IMR-90 (cell line): Measurements from ENCODE around the gene PTPN13. TPM values are rescaled to one million over a fixed set of nuclear protein-coding genes. Genes with fewer than 3 reads are reported as not detected.
A peak's percentile ranks its signal among the peaks of the same experiment; 100 is the strongest.

ENCODE experiments used
- ATAC-seq: fragments of 200-7000 bp; cut with Tn5 transposase; 2 replicates; pipeline ENCODE4 v1.9.1; 2020; ENCODE audit warnings: low read depth, mild to moderate bottlenecking, moderate library complexity
- BruUV-seq: library from RNA; stranded (reverse); fragments of 400-500 nt; replicated peaks from 2 replicates; lab custom pipeline; 2021; lab: Mats Ljungman, UMichigan
- CTCF ChIA-PET: fragments of 300-600 bp; formaldehyde crosslinking; extraction: SDS; loops from one replicate; lab custom pipeline; 2021; ENCODE audit warnings: antibody characterized with exemption; lab: Yijun Ruan, JAX
- POLR2A ChIA-PET: fragments of 300-600 bp; sonication (Branson Sonifier 250); formaldehyde crosslinking; loops from one replicate; lab custom pipeline; 2022; ENCODE audit warnings: antibody characterized with exemption; ENCODE audit not compliant: unreplicated experiment; lab: Charles Lee
- DNase-seq: peaks from one replicate; pipeline ENCODE4 v3.0.0; 2013
- H2AFZ ChIP-seq: replicated peaks from 2 replicates; pipeline ENCODE3; 2013; ENCODE audit warnings: low read length, mild to moderate bottlenecking; ENCODE audit not compliant: poor library complexity
- H2AK5ac ChIP-seq: 2 replicates; pipeline ENCODE4 v1.6.1; 2013; ENCODE audit warnings: low read depth, low read length, inconsistent platforms
- H2AK9ac ChIP-seq: replicated peaks from 2 replicates; pipeline ENCODE3; 2013; ENCODE audit warnings: mild to moderate bottlenecking, low read depth, low read length, moderate library complexity; ENCODE audit not compliant: poor library complexity
- H2BK120ac ChIP-seq: 2 replicates; pipeline ENCODE4 v1.6.1; 2013; ENCODE audit warnings: low read depth, low read length, inconsistent platforms
- H2BK15ac ChIP-seq: 3 replicates; pipeline ENCODE4 v1.6.1; 2013; ENCODE audit warnings: low read depth, low read length, inconsistent platforms
- H2BK20ac ChIP-seq: 2 replicates; pipeline ENCODE4 v1.6.1; 2013; ENCODE audit warnings: low read depth, mild to moderate bottlenecking, inconsistent platforms, low read length, moderate library complexity
- H2BK5ac ChIP-seq: 2 replicates; pipeline ENCODE4 v1.6.1; 2013; ENCODE audit warnings: mild to moderate bottlenecking, low read depth, low read length, inconsistent platforms; ENCODE audit not compliant: poor library complexity, severe bottlenecking
- H3K14ac ChIP-seq: replicated peaks from 2 replicates; pipeline ENCODE4 v1.6.1; 2013; ENCODE audit warnings: low read depth, low read length, inconsistent platforms
- H3K18ac ChIP-seq: 2 replicates; pipeline ENCODE4 v1.6.1; 2013; ENCODE audit warnings: low read depth, low read length, control low read depth
- H3K23ac ChIP-seq: 2 replicates; pipeline ENCODE4 v1.6.1; 2013; ENCODE audit warnings: low read depth, low read length, inconsistent platforms
- H3K27ac ChIP-seq: 2 replicates; pipeline ENCODE4 v1.5.1; 2013; ENCODE audit warnings: mild to moderate bottlenecking, control low read depth, low read length; ENCODE audit not compliant: insufficient read depth
- H3K27me3 ChIP-seq: 2 replicates; pipeline ENCODE4 v1.6.1; 2013; ENCODE audit warnings: low read length; ENCODE audit not compliant: control insufficient read depth, insufficient read depth
- H3K36me3 ChIP-seq: 2 replicates; pipeline ENCODE4 v1.6.1; 2013; ENCODE audit warnings: low read length, mixed read lengths; ENCODE audit not compliant: control insufficient read depth, insufficient read depth
- H3K4ac ChIP-seq: 2 replicates; pipeline ENCODE4 v1.6.1; 2013; ENCODE audit warnings: low read depth, low read length, inconsistent platforms
- H3K4me1 ChIP-seq: 2 replicates; pipeline ENCODE4 v1.6.1; 2013; ENCODE audit warnings: low read length, mixed read lengths; ENCODE audit not compliant: control insufficient read depth, insufficient read depth
- H3K4me2 ChIP-seq: 2 replicates; pipeline ENCODE4 v1.6.1; 2013; ENCODE audit warnings: low read depth, mild to moderate bottlenecking, control low read depth, low read length, moderate library complexity
- H3K4me3 ChIP-seq: 2 replicates; pipeline ENCODE4 v1.5.1; 2013; ENCODE audit warnings: low read depth, mild to moderate bottlenecking, control low read depth, low read length, moderate library complexity; ENCODE audit not compliant: insufficient read depth
- H3K56ac ChIP-seq: 2 replicates; pipeline ENCODE4 v1.6.1; 2013; ENCODE audit warnings: low read length, inconsistent platforms; ENCODE audit not compliant: insufficient read depth; ENCODE audit errors: extremely low read depth
- H3K79me1 ChIP-seq, 2 experiments: 2 replicates each; pipeline ENCODE4 v1.6.1; 2013; ENCODE audit warnings: low read length in 2 of 2, inconsistent platforms in 1 of 2, low read depth in 1 of 2
- H3K9ac ChIP-seq: 2 replicates; pipeline ENCODE4 v1.6.1; 2013; ENCODE audit warnings: low read depth, low read length, control low read depth
- H3K9me1 ChIP-seq: 2 replicates; pipeline ENCODE4 v1.6.1; 2013; ENCODE audit warnings: low read length, inconsistent platforms; ENCODE audit not compliant: insufficient read depth
- H3K9me3 ChIP-seq: 2 replicates; pipeline ENCODE4 v1.6.1; 2013; ENCODE audit warnings: low read length; ENCODE audit not compliant: control insufficient read depth, insufficient read depth
- H4K20me1 ChIP-seq: 2 replicates; pipeline ENCODE4 v1.6.1; 2013; ENCODE audit warnings: low read length, inconsistent platforms; ENCODE audit not compliant: insufficient read depth
- H4K5ac ChIP-seq: 2 replicates; pipeline ENCODE4 v1.6.1; 2013; ENCODE audit warnings: mild to moderate bottlenecking, low read depth, low read length, control low read depth
- H4K8ac ChIP-seq, 2 experiments: 2 replicates each; pipeline ENCODE4 v1.6.1; 2013; ENCODE audit warnings: low read depth in 2 of 2, low read length in 2 of 2, control low read depth in 1 of 2, inconsistent platforms in 1 of 2
- H4K91ac ChIP-seq: 2 replicates; pipeline ENCODE4 v1.6.1; 2013; ENCODE audit warnings: low read depth, low read length, inconsistent platforms; ENCODE audit not compliant: insufficient read depth
- BHLHE40 ChIP-seq: fragments of 150-350 bp; IDR thresholded peaks from 2 replicates; pipeline ENCODE4 v1.6.1; 2016; ENCODE audit warnings: mild to moderate bottlenecking, low read depth, low read length
- CHD1 ChIP-seq: IDR thresholded peaks from 2 replicates; pipeline ENCODE4 v1.6.1; 2012; ENCODE audit warnings: low read depth, low read length, improper control_type of control experiment
- CTCF ChIP-seq: conservative IDR thresholded peaks from 2 replicates; pipeline ENCODE4 v1.5.1; 2012; ENCODE audit warnings: mild to moderate bottlenecking, low read depth, low read length, improper control_type of control experiment
- ELK1 ChIP-seq: fragments of 150-350 bp; IDR thresholded peaks from 2 replicates; pipeline ENCODE4 v1.6.1; 2016; ENCODE audit warnings: low read depth, mild to moderate bottlenecking, low read length, moderate library complexity, borderline replicate concordance
- FOS ChIP-seq: fragments of 150-350 bp; IDR thresholded peaks from 2 replicates; pipeline ENCODE4 v1.6.1; 2016; ENCODE audit warnings: low read depth, low read length
- MAFK ChIP-seq: IDR thresholded peaks from 2 replicates; pipeline ENCODE4 v1.6.1; 2012; ENCODE audit warnings: low read depth, low read length, improper control_type of control experiment
- MAZ ChIP-seq: IDR thresholded peaks from 2 replicates; pipeline ENCODE4 v1.6.1; 2012; ENCODE audit warnings: low read depth, mild to moderate bottlenecking, low read length, improper control_type of control experiment, moderate library complexity, borderline replicate concordance
- MXI1 ChIP-seq: IDR thresholded peaks from 2 replicates; pipeline ENCODE4 v1.6.1; 2012; ENCODE audit warnings: low read depth, mild to moderate bottlenecking, low read length, moderate library complexity, borderline replicate concordance
- NFE2L2 ChIP-seq: fragments of 150-350 bp; IDR thresholded peaks from 2 replicates; pipeline ENCODE4 v1.6.1; 2016; ENCODE audit warnings: low read depth, mild to moderate bottlenecking, low read length
- POLR2A ChIP-seq: IDR thresholded peaks from 2 replicates; pipeline ENCODE4 v1.6.1; 2012; ENCODE audit warnings: mild to moderate bottlenecking, low read depth, low read length
- RCOR1 ChIP-seq: IDR thresholded peaks from 2 replicates; pipeline ENCODE4 v1.6.1; 2012; ENCODE audit warnings: mild to moderate bottlenecking, low read length, improper control_type of control experiment; ENCODE audit not compliant: insufficient replicate concordance
- RFX5 ChIP-seq: IDR thresholded peaks from 2 replicates; pipeline ENCODE4 v1.8.0; 2012; ENCODE audit warnings: low read depth, mild to moderate bottlenecking, low read length, moderate library complexity
- SMC3 ChIP-seq: fragments of 150-350 bp; IDR thresholded peaks from 2 replicates; pipeline ENCODE4 v1.6.1; 2016; ENCODE audit warnings: low read depth, mild to moderate bottlenecking, antibody characterized with exemption, low read length, moderate library complexity
- USF2 ChIP-seq: fragments of 150-350 bp; IDR thresholded peaks from 2 replicates; pipeline ENCODE4 v1.6.1; 2017; ENCODE audit warnings: mild to moderate bottlenecking, antibody characterized with exemption, low read length, low read depth
- WGBS, 2 experiments: methylation state at CpG; one replicate each; pipeline versions ENCODE4 v1.1.5 to v1.1.7; 2013; ENCODE audit warnings: missing lambda C conversion rate in 2 of 2; ENCODE audit not compliant: insufficient read length in 1 of 2; ENCODE audit errors: extremely low coverage in 2 of 2; 5-methylcytosine and 5-hydroxymethylcytosine counted together
- dilution Hi-C: fragments of 300-500 bp; cut with HindIII; formaldehyde crosslinking; loops from one replicate; pipeline ENCODE4 v1.14.3; 2018; ENCODE audit warnings: low sequenced_read_pairs; ENCODE audit not compliant: unreplicated experiment
- in situ Hi-C: fragments of 300-500 bp; cut with MboI; formaldehyde crosslinking; loops from 3 replicates; pipeline ENCODE4 v1.14.3; 2019; ENCODE audit warnings: low sequenced_read_pairs, inconsistent platforms, mixed read lengths
- intact Hi-C: fragments of 100-400 bp; cut with micrococcal nuclease; formaldehyde crosslinking; loops from 2 replicates; pipeline ENCODE4 v1.10.0; 2022
- polyA plus RNA-seq, 3 experiments: library from polyadenylated mRNA; depleted of rRNA; stranded (reverse); fragments of >200 nt; gene quantifications; 2 replicates each; pipeline ENCODE4 v1.2.3, GENCODE V29; 2012; ENCODE audit warnings: low replicate concordance in 1 of 3
- total RNA-seq: library from RNA; depleted of rRNA; stranded (reverse); fragments of >200 nt; gene quantifications from 2 replicates; pipeline ENCODE4 v1.2.3, GENCODE V29; 2012

PTPN13 gene
- total and polyA plus RNA-seq, 2 of the 4 experiments (the other 2 are of a cell fraction): 7.7 to 29.0 TPM

GRCh38 chr4:86837691-86838503 lies 243.8 kb downstream of the PTPN13 start:
- H3K9ac ChIP-seq: no peak overlapping the region
- H2BK15ac ChIP-seq: peak overlapping the region; percentile 69; the same call in 1 of the 3 replicates
- H3K27me3 ChIP-seq: no peaks in the 10 kb centered on the region
- H3K18ac ChIP-seq: peak overlapping the region; percentile 71; the same call in 1 of the 2 replicates
- peak overlapping the region; percentile 54; the same call in 1 of the 2 replicates for H3K27ac ChIP-seq
- H3K9me3 ChIP-seq: no peaks in the 10 kb centered on the region
- H4K5ac ChIP-seq: peak overlapping the region; percentile 84
- WGBS, 2 experiments: no CpG with 5 or more reads among the region's 5 CpGs
- peaks cover 13% of the 10 kb centered on the region for H3K9me1 ChIP-seq
- H3K14ac ChIP-seq: peak overlapping the region; percentile 23
- no peak for DNase-seq
- peak overlapping the region; percentile 17; the same call in 1 of the 2 replicates for H2AK5ac ChIP-seq
- H2BK5ac ChIP-seq: peak overlapping the region; percentile 48
- peak overlapping the region; percentile 41 for H3K4me2 ChIP-seq
- peak overlapping the region; percentile 49; the same call in 1 of the 2 replicates for H3K23ac ChIP-seq
- H3K4me1 ChIP-seq: peaks cover 16% of the 10 kb centered on the region
- peak overlapping the region in 1 of 2 experiments; percentile 32; a peak in 1 of 4 replicates for H4K8ac ChIP-seq
- no peak overlapping the region for H2AFZ ChIP-seq
- H2BK20ac ChIP-seq: peak overlapping the region; percentile 86
- no peaks in the 10 kb centered on the region for H3K79me1 ChIP-seq
- H3K4me3 ChIP-seq: no peak overlapping the region
- TF ChIP-seq RCOR1: no peak
- TF ChIP-seq CHD1: no peak
- TF ChIP-seq SMC3: no peak
- no peak for TF ChIP-seq NFE2L2
- TF ChIP-seq MAZ: no peak
- no peak for TF ChIP-seq RFX5
- TF ChIP-seq POLR2A: no peak
- TF ChIP-seq FOS: no peak
- no peak for TF ChIP-seq MAFK
- TF ChIP-seq BHLHE40: no peak
- TF ChIP-seq USF2: no peak
- TF ChIP-seq CTCF: no peak
- no peak for TF ChIP-seq MXI1
- TF ChIP-seq ELK1: no peak
- dilution Hi-C loops: no loop called here
- H4K91ac ChIP-seq: peak overlapping the region; percentile 55; the same call in 1 of the 2 replicates
- H2BK120ac ChIP-seq: peak overlapping the region; percentile 79
- in situ Hi-C loops: no loop called here
- H3K36me3 ChIP-seq: no peaks in the 10 kb centered on the region
- H3K56ac ChIP-seq: no peak overlapping the region
- ATAC-seq: no peak
- H4K20me1 ChIP-seq: no peaks in the 10 kb centered on the region; the same call in 1 of the 2 replicates
- no TSS peak for BruUV-seq
- CTCF ChIA-PET: interaction anchor here (0.7 kb wide), 1 partner anchor 50 kb away, joined by 6 read pairs; no protein-coding TSS in a partner anchor
- H3K4ac ChIP-seq: peak overlapping the region; percentile 63
- POLR2A ChIA-PET: no interaction called here
- H2AK9ac ChIP-seq: no peak overlapping the region
- intact Hi-C loops: no loop called here
